GM18508 (cell line): Measurements from ENCODE around the gene NUDT1.

Experiments used
- ATAC-seq: cut with Tn5 transposase; IDR thresholded peaks from one replicate; pipeline ENCODE4 v1.9.1; 2021; ENCODE audit warnings: moderate number of reproducible peaks; ENCODE audit not compliant: insufficient read depth, unreplicated experiment

NUDT1 gene

DNA sequence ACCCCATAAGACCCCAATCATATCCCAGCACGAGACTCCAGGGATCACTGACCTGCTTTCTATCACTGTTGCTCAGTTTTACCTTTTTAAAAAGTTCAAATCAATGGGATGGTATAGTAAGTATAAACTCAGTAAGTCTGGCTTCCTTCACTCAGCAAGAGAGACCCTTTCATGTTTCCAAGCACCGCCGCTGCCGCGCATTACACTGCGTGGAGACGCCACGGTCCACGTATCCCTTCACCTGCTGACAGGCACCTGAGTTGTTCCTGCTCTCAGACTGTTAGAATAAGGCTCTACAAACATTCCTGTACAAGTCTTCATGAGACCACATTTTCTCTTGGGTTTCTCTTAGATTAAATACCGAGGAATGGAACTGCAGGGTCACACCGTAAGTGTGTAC, 37.6 kb upstream of the NUDT1 start:
- ATAC-seq = no peak

DNA sequence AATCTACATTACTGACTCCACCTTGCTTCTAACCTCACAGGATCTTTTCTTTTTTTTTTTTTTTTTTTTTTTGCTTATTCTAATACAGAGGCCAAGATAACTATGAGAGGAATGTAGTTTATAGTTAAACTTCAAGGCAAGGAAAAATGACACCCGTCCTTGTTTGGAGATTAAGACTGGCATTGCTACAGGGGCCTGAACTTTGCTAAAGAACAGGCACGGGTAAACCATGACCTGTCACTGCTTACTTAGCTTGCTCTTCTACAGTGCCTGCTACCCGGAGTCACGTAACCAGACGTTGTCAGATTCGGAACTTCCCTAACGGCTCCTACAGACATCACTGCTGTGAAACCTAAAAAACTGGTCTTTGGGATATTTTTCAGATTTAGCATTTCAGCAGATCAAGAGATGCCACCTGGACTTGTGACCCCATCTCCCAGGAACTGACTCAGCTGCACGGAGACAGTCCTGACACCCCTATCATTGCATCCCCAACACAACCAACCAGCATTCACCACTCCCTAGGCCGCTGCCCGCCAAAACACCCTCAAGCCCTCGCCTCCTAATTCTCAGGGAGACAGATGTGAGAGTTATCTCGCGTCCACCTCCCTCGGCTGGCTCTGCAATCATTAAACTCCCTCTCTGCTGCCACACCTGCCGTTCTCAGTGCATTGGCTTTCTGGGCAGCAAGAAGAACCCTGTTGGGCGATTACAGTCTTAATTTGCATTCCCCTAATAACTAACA, 36.8 kb upstream of the NUDT1 start:
- no peak for ATAC-seq

DNA sequence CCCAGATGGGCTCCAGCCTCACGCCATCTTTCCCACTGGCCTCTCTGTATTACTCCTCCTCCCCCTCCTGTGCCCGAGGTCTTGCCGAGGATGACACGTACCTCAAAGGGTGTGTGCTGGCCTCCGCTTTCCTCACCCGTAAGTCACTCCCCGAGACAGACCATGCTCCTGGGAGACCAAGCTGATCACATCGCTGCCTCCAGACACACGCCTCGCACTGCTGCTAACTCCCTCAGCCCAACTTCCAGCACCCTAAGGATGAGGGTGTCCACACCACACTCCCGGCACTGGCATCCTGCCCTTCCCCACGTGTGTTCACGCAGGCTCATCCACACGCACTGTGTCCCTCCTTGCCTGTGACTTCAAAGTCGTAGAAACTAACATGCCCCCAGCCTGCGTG, 33.3 kb upstream of the NUDT1 start:
- ATAC-seq = no peak

DNA sequence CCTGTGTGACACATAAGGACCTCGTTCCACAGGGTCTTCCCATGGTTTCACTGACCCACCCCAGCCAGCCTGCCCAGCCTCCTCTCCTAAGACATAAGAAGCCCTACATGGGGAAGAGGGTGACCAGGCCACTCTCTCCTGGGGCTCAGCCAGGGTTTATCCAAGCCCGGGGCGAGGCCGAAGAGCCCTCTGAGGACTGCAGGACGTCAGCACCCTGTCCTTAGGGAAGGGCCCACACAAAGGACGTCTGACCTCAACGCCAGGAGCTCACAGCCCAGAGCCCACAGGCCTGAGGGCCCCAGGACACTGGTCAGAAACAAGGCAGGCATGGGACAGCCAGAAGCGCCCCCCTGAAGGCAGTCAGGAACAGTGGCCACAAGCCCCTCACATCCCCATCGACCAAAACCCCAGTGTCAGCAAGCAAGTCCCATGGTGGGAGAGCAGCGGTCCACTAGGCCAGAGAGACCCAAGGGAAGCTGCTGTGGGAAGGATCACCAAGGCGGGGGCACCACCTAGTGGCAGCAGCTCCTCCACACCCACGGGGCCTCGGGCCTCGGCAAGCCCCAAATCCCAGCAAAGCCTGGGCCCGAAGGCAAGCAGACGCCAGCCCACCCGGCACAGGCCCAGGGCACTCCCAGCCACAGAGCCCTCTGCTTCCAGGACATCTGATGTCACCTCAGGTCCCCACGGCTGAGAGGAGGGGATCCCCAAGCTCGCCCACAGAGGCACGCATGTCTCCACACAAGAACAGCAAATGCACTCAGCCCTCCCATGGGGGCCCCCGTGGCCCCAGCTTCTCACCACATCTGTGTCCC, 32.7 kb upstream of the NUDT1 start:
- ATAC-seq = no peak

DNA sequence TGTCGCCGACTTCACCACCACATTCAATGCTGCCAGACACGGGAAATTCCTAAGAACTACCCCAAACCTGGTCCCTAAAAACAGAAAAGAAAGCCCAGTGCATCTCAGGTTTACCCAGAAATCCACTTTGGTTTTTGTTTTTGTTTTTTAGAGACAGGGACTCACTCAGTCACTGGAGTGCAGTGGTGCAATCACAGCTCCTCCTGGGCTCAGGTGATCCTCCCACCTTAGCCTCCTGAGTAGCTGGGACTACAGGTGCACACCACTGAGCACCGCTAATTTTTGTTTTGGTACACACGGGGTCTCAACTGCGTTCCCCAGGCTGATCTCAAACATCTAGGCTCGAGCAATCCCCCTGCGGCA, 32.1 kb upstream of the NUDT1 start:
- no peak for ATAC-seq

DNA sequence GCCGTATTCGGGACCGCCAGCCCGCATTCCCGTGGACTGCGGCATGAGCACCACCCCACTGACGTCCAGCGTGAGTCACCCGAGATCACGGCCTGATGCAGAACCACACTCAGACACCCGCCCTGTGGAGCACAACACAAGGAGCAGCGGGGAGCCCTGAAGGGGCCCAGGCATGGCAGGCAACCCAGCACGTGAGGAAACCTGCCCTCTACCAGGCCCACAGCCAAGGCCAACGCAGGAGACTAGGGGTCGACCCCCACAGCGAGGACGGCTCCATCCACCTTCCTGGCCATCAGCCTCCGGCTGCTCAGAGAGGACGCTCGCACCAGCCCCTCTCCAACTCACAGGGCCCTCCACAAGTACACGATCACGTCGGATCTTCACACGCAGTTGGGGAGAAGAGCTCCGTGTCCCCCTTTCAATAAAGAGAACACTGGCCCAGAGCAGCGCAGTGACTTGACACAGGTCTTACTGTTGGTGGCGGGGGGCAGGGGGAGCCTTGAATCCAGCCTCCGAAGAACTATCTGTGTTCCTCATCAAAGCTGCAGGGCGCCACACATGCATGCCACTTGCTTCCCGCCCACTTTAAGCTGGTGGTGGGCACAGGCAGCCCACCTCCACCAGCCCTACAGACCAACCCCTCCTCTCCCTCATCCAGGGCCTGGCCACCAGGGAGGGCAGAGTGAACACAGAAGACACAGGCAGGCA, 31.3 kb upstream of the NUDT1 start:
- no peak for ATAC-seq

DNA sequence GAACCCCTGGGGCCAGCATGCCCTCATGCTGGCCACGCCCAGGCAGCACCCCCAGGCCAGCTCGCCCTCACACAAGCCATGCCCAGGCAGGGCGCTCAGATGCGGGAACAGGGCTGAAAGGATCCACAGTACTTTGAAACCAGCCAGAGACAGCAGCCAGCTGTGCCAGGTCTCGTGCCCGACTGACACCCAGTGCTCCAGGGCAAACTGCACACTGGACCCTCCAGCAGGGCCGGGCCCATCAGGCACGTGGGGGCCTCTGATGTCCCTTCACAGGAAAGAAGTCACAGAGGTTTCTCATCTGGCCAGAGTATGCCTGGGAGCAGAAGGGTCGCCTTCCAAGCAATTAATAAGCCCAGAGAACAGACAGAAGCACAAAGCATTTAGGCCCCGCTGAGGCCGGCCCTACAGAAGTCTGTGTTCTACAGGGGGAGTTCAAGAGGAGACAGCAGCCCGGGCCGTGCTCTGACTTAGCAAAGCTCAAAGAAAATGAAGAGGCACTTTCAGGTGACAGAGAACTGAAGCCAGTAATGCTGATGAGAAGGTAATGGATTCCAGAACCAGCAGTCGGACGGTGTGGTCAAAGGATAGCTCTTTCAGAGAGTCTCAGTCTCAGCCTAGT, 30.7 kb upstream of the NUDT1 start:
- no peak for ATAC-seq

DNA sequence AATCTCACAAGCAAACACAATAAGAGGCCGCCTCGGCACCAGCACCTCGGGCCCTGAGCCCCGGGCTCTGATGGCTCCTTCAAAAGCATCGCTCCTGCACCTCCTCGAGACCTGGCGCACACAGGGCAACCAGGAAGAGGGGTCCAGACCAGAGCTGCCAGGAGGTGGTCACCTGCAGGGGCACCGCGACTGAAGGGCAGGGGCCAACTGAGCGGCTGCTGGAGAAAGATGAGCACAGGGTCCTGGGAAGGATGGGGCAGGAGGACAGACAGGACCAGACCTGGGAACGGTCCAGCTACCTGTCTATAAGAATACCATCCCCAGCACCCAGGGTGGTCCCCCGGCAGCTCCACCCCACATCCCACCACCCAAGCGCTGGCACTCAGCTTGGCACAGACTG, 30.1 kb upstream of the NUDT1 start:
- no peak for ATAC-seq

DNA sequence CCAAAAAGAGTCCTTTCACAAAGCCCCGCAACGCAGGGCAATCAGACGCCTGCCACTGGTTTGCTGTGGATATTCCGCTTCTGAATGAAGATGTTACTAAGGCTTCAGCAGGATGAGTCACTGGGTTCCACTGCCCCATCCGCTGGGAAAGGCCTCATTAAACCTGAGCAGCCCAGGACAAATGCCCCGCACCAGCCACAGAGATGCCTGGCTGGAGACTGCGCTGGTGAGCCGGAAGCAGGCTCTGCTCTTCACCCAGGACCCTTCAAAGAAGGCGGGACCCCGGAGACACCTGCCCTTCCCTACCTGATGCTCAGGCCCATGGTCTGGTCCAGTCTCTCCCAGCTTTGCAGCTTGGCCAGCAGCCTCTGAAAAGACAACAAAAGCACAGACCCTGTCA, 29.1 kb upstream of the NUDT1 start:
- no peak for ATAC-seq

DNA sequence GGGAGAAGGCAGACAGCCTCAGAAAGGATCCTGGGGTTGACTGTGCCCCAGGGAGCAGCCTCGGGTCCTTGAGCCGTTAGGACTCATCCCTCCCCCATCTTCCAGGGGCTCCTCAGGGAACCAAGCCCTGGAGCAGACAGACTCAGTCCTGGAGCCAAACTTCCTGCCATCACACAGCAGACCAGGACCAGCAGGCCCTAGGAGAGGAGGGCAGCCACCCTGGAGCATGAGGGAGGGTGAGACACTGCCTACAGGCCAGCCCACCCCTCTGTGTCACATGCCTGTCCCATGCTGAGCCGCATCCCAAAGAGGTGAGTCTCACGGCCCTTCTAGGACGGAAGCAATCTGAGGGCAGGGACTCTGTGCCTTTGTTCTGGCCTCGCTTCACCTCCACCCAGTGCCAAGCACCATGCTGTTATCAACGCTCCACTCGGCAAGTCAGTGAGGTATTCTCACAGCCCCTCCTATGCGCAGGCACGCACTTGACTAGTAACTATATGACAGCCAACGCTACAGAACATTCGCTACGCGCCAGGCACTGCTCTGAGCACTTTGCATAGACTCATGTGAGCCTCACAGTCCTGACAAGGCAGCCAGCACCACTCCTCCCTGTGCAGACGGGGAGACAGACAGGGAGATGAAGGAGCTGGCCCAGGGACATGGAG, 28.3 kb upstream of the NUDT1 start:
- ATAC-seq = no peak

DNA sequence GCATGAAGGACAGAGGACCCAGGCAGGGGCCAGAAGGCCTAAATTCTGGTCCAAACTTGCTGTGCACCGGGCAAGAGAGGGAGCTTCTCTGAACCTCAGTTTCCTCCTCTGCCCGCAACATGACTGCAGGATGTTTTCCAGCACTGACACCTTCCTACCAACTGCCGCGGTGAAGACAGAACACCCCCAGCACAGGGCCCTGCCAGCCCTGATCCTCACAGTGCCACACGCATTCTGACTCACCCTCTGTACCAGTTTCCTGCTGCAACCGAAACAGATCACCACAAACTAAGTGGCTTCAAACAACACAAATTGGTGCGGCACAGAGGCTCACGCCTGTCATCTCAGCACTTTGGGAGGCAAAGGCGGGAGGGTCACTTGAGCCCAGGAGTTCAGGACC, 27.4 kb upstream of the NUDT1 start:
- ATAC-seq = no peak

DNA sequence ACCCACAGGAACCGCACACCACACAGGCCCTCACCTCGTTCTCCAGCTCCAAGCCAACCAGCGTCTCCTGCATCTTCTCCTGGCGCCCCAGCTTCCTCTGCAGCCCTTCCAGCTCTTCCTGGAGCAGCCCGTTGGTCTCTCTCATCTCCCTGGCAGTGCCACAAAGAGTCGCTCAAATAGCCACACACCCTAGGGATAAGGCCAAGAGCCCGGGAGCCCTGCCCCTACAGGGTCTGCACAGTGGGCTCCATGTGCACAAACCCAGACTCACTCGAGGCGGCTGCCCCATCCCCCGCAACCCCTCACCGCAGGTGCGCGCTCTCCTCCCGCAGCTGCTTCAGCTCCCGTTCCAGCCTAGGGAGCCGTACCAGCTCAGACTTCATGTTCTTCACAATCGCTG, 26.2 kb upstream of the NUDT1 start:
- no peak for ATAC-seq

DNA sequence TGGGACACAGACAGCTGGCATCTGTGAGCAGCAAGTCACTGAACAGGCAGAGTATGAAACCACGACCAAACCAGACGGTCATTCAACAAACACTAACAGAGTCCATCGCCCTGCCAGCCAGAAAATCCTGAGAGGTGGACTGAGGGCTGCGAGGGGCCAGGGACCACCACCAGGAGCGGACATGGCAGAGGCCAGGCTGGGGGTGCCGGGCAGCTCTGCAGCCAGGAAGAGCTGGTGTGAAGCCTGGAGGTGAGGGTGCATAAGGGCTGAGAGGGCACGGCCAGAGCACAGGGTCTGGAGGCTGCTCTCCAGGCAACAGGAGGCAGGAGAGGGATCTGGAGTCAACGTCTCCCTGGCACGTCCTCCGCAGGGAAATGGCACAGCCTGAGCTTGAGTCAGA, 24.8 kb upstream of the NUDT1 start:
- ATAC-seq = no peak

DNA sequence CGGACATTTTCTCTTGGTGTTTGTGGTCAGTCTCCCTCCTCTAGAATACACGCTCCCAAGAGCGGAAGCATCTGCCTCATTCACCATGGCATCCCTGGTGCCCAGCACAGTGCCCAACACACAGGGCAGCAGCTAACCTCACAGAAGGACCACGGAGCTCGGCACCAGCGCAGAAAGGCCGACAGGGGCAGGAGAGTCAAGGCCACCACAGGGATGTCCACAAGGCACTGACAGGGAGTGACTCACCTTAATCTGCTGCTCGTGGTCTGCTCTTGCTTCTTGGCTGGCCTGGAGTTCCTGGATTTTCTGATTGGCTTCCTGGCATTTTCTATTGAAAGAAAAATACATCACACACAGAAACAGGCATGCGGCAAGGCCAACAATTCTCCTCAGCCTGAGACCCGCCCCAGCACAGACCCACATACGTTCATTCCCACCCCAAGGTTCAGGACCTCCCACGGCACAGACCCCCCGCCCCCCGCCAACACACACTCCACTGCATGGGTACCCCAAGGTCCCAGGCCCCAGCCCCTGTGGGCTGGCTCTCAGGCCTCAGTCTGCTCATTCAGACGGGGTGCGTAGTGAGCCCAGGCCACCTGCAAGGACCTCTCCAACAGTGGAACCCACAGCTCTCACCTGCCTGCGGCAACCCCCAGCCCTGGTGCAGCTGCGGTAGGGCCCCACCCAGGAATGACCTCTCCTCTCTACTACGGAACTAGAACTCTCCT, 24.1 kb upstream of the NUDT1 start:
- no peak for ATAC-seq

DNA sequence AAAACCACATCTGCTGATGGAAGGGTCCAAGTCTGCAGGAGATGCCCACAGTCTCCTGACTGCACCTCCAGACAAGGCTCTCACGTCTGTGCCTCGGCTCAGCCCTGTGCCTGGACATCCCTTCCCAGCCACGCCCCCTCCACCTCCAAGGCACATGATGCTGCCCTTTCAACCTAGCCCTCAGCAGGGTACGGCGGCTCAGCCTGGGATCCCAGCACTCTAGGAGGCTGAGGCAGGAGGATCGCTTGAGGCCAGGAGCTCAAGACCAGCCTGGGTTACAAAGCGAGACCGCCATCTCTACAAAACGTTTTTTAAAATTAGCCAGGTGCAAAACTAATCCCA, 23.6 kb upstream of the NUDT1 start:
- ATAC-seq = no peak

DNA sequence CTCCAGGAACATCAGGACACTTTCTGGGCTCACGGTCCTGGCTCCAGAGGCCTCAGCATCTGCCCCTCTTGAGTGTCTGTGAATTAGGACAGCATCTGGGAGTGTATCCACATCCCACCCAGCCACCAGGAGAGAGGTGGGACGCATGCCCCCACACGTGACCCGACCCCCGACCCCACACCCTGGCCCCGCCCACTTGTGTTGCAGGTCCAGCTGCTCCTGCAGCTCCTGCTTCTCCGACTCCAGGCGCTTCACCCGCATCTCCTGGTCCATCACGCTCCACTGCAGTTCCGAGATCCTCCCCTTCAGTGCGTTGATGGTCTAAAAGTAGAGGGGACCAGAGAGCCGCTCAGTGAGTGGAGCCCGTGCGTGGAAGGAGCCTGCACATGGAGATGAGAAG, 22.9 kb upstream of the NUDT1 start:
- ATAC-seq = no peak

DNA sequence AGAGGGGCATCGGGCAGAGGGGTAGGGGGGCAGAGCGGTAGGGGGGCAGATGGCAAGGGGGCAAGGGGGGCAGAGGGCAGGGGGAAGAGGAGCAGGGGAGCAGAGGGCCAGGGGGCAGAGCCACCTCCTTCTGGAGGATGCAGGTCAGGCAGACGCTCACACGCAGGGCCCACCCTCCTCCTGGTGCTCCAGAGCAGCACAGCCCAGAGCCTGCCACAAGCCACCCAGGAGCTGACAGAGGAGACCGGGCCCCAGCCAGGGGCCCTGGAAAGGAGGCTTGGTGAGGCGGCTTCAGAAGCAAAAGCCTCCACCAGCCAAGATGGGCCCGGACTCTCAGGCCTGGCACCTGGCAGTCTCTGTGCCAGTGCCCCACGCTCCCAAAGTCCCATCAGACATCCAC, 22.4 kb upstream of the NUDT1 start:
- ATAC-seq = no peak

DNA sequence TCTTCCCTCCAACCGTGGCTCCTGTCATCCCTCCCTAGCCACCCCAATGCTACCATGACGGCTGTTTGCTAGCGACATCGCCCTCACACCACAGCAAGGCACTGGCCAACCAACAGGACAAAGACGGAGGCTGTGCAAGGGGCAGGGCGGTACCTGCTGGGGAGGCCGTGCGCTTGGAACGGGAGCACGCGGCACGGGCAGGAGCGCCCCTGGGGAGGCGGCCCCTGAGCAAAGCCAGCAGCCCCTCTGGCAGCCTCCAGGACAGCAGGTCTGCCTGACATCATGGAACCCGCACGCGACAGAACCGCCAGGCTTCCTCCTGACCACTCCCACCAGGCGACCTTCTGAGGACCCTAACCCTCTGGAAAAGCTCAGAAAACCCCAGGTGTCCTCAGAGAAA, 22.0 kb upstream of the NUDT1 start:
- ATAC-seq = no peak

DNA sequence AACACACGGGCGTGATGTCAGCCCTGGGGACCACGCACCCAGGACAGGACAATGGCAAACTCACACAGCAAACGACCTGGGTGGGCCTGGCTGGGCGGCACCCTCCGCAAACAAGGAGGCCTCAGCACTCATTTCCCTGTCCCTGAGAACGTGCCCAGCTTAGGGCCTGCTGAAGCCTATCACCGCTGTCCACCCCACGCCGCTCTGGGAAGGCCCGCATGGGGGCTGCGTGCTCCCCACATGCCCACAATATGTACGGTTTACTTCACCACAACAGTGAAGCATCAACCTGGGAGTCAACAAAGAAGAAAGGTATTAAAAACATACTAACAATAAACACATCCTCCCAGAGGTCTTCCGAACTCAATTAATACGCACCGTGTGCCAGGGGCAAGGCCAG, 21.5 kb upstream of the NUDT1 start:
- ATAC-seq = no peak

DNA sequence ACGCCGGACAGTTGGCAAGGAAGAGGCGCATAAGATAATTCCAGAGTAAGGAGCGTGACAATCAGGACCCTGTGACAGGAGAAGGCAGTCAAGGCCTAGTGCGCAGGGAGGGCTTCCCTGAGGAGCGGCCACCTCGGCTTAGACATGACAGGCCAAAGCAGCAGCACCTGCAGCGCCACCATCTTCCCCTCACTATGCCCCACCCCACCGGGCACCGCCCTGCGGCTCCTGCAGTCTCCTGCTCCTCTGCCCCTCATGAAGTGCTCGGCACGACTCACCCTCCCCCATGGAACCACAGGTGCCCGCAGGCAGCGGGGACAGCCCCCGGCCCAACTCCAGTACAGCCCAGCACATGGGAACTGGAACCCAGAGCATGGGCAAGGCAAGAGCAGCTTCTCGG, 21.1 kb upstream of the NUDT1 start:
- ATAC-seq = no peak
